Calu3 (cell line): Measurements from ENCODE around the gene THAP7. TPM values are rescaled to one million over a fixed set of nuclear protein-coding genes. Genes with fewer than 3 reads are reported as not detected.

Experiments used
- BruUV-seq: library from RNA; stranded (reverse); fragments of 400-500 nt; replicated peaks from 2 replicates; lab custom pipeline; 2021; lab: Mats Ljungman, UMichigan
- CTCF ChIA-PET: fragments of 300-600 bp; sonication (Branson Sonifier 250); formaldehyde crosslinking; loops from one replicate; lab custom pipeline; 2022; ENCODE audit warnings: antibody characterized with exemption; lab: Charles Lee
- DNase-seq: peaks from one replicate; pipeline ENCODE4 v3.0.0; 2022
- H3K27ac Mint-ChIP-seq: one replicate; pipeline ENCODE4 v1.8.0; 2022; ENCODE audit warnings: mixed read lengths; ENCODE audit not compliant: unreplicated experiment
- H3K27me3 Mint-ChIP-seq: one replicate; pipeline ENCODE4 v1.8.0; 2022; ENCODE audit warnings: mixed read lengths; ENCODE audit not compliant: unreplicated experiment
- H3K36me3 Mint-ChIP-seq: one replicate; pipeline ENCODE4 v1.8.0; 2022; ENCODE audit warnings: mild to moderate bottlenecking, moderate library complexity, mixed read lengths; ENCODE audit not compliant: insufficient read depth, unreplicated experiment
- H3K4me1 Mint-ChIP-seq: one replicate; pipeline ENCODE4 v1.8.0; 2022; ENCODE audit warnings: mild to moderate bottlenecking, low read depth, mixed read lengths; ENCODE audit not compliant: unreplicated experiment
- H3K4me3 Mint-ChIP-seq: one replicate; pipeline ENCODE4 v1.8.0; 2022; ENCODE audit warnings: mild to moderate bottlenecking, low read depth, moderate library complexity, mixed read lengths; ENCODE audit not compliant: unreplicated experiment
- H3K9me3 Mint-ChIP-seq: one replicate; pipeline ENCODE4 v1.8.0; 2022; ENCODE audit warnings: low read depth, mixed read lengths; ENCODE audit not compliant: unreplicated experiment
- intact Hi-C: fragments of 100-400 bp; cut with micrococcal nuclease; formaldehyde crosslinking; loops from one replicate; pipeline ENCODE4 v1.10.0; 2022; ENCODE audit not compliant: unreplicated experiment
- total RNA-seq: library from RNA; stranded (reverse); gene quantifications from 2 replicates; pipeline ENCODE4 v1.2.3, GENCODE V29; 2022
- TF ChIP-seq, protein P1 (sequence below): fragments of 200-600 bp; IDR thresholded peaks from one replicate; pipeline ENCODE4 v1.8.0; 2022; ENCODE audit warnings: antibody characterized with exemption; ENCODE audit not compliant: unreplicated experiment

The THAP7 gene
- total RNA-seq, 1 experiment from 2014 or later, result 24.5 TPM

GRCh38 chr22:20980523-20980922 is 21.4 kb downstream of the THAP7 start:
- intact Hi-C loops, result no loop called here
- Mint-ChIP-seq H3K9me3 (peaks cover 5% of the 10 kb centered on the region), H3K27me3 (peaks cover 11% of the 10 kb centered on the region), H3K36me3 (peaks cover 28% of the 10 kb centered on the region), H3K4me1 (no peaks in the 10 kb centered on the region), H3K27ac (no peak overlapping the region), H3K4me3 (no peak overlapping the region)
- CTCF ChIA-PET, result no interaction called here
- no peak for DNase-seq
- TF ChIP-seq, protein P1, sequence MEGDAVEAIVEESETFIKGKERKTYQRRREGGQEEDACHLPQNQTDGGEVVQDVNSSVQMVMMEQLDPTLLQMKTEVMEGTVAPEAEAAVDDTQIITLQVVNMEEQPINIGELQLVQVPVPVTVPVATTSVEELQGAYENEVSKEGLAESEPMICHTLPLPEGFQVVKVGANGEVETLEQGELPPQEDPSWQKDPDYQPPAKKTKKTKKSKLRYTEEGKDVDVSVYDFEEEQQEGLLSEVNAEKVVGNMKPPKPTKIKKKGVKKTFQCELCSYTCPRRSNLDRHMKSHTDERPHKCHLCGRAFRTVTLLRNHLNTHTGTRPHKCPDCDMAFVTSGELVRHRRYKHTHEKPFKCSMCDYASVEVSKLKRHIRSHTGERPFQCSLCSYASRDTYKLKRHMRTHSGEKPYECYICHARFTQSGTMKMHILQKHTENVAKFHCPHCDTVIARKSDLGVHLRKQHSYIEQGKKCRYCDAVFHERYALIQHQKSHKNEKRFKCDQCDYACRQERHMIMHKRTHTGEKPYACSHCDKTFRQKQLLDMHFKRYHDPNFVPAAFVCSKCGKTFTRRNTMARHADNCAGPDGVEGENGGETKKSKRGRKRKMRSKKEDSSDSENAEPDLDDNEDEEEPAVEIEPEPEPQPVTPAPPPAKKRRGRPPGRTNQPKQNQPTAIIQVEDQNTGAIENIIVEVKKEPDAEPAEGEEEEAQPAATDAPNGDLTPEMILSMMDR, result no peak
- no TSS peak for BruUV-seq

DNA sequence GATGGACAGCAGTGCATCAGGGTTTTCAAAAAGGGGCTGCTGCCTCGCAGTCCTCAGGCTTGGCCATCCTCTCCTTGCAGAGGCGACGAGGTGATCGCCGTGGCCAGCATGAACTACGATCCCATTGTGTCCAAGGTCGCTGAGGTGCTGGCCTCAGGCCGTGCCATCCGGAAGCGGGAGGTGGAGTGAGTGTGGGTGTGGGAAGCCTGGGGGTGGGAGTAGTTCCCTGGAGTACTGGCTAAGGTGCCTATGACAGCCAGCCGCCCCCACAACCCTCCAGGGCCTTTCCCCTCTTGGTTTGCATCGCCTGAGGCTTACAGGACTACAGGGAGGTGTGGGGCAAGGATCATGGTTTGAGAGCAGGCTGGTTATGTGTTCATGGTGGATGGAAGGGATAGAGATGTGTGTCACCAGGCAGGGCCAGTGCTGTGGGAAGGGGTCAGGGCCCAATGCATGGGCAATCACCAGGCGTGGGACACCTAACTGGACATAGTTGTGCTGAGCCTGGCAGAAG is 21.9 kb downstream of the THAP7 start:
- intact Hi-C loops, result no loop called here
- TF ChIP-seq, protein P1, result no peak
- Mint-ChIP-seq H3K27ac (no peak overlapping the region), H3K9me3 (peaks cover 5% of the 10 kb centered on the region), H3K4me1 (no peaks in the 10 kb centered on the region), H3K4me3 (no peak overlapping the region), H3K36me3 (peaks cover 32% of the 10 kb centered on the region), H3K27me3 (peaks cover 11% of the 10 kb centered on the region)
- no TSS peak for BruUV-seq
- CTCF ChIA-PET, result no interaction called here
- no peak for DNase-seq

DNA sequence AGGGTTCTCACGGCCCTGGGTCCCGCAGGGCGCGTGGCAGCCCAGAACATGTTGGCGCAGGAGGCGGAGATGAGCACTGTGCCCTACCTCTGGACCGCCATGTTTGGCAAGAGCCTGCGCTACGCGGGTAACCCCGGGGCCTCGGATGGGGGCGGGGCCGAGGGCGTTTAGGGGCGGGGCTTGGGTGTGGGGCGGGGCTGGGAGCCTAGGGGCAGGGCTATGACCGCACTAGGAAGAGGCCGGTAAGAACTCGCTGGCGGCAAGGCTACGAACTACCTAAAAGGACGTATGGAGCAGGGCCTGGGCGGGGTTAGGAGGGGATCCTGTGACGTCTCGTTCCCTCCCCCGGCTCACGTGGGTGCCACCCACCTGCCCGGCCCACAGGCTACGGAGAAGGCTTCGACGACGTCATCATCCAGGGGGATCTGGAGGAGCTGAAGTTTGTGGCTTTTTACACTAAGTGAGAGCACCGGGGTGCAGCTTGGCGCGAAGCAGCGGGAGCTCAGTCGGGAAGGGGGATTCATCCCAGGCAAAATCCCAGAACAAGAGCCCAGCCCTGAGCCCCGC is 22.6 kb downstream of the THAP7 start:
- peaks cover 16% of the 10 kb centered on the region for H3K27me3 Mint-ChIP-seq
- no peak overlapping the region for H3K27ac Mint-ChIP-seq
- H3K36me3 Mint-ChIP-seq, result peaks cover 32% of the 10 kb centered on the region
- peak; percentile 28 for DNase-seq
- H3K4me3 Mint-ChIP-seq, result peak overlapping the region; percentile 50
- TF ChIP-seq, protein P1, result no peak
- CTCF ChIA-PET, result no interaction called here
- BruUV-seq, result no TSS peak
- intact Hi-C loops, result no loop called here
- no peaks in the 10 kb centered on the region for H3K4me1 Mint-ChIP-seq
- H3K9me3 Mint-ChIP-seq, result peaks cover 5% of the 10 kb centered on the region

GRCh38 chr22:20978419-20978818 is 23.5 kb downstream of the THAP7 start:
- H3K4me3 Mint-ChIP-seq, result no peak overlapping the region
- H3K27ac Mint-ChIP-seq, result no peak overlapping the region
- no peak for DNase-seq
- TF ChIP-seq, protein P1, result no peak
- peaks cover 5% of the 10 kb centered on the region for H3K9me3 Mint-ChIP-seq
- BruUV-seq, result no TSS peak
- intact Hi-C loops, result no loop called here
- no peaks in the 10 kb centered on the region for H3K4me1 Mint-ChIP-seq
- CTCF ChIA-PET, result no interaction called here
- peaks cover 25% of the 10 kb centered on the region for H3K27me3 Mint-ChIP-seq
- peaks cover 32% of the 10 kb centered on the region for H3K36me3 Mint-ChIP-seq
